OCI-M2 (cell line): ENCODE results near the gene HS6ST3.
"Not testable (repeated sequence)": the region's sequence is repeated elsewhere in the genome, so short reads cannot be mapped to it uniquely, and the experiment has no call there.

ENCODE experiments used
- DNase-seq: peaks from one replicate; lab custom pipeline; 2025; ENCODE audit not compliant: unreplicated experiment; lab: John Stamatoyannopoulos, UW

Gene HS6ST3

DNA sequence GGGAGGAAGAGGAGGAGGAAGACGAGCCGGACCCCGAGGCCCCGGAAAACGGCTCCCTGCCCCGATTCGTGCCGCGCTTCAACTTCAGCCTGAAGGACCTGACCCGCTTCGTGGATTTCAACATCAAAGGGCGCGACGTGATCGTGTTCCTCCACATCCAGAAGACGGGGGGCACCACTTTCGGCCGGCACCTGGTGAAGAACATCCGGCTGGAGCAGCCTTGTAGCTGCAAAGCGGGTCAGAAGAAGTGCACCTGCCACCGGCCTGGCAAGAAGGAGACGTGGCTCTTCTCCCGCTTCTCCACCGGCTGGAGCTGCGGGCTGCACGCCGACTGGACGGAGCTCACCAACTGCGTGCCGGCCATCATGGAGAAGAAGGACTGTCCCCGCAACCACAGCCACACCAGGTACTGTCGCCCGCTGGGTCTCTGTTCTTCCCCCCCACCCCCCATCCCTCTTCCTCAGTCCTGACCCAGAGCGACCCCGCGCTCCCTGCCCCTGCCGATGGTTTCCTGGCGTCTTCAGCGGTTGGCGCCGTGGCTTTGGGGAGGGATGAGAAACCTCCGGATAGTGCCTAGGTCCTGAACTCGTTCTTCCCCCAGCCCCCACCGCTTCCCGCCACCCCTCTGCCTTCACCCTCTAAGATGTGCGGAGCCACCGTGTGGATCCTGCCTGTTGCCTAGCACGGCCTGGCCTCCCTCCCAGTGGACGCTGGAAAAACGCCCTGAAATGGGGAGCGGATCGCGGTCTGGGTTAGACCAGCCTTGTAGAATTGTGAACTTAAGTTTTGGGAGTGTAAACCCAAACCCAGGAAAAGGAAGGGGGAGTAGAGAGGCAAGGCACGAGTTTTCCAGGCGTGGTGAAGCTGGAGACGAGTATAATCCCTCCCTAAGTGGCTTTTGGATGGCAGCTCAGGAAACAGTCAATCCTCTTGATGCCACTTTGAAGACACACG, 1.5 kb downstream of the HS6ST3 start:
- DNase-seq: no peak

GRCh38 chr13:96093296-96094006, 3.5 kb downstream of the HS6ST3 start:
- DNase-seq: no peak

GRCh38 chr13:96100457-96101220, 10.7 kb downstream of the HS6ST3 start:
- no peak for DNase-seq

DNA sequence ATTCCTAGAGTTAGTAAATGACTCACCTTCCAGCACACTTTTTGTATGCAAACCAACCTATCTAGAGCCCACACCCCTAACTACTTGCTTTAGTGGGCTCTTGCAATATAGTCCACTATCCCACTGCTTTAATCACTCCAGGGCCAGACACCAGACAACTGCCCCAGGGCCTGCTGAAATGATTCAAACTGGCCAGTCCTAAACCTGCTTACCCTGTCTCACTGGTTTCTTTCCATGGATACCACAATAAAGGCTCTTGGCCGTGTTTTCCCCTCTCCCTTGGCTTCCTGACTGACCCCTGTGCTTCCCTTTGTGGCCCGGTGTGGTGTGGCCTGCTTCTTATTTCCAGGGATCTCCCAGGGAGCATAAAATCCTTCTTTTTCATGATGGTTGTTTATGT, 14.6 kb downstream of the HS6ST3 start:
- no peak for DNase-seq

- DNase-seq: not testable (repeated sequence)
These were observed 18.2 kb downstream of the HS6ST3 start for GRCh38 chr13:96108072-96108471.

DNA sequence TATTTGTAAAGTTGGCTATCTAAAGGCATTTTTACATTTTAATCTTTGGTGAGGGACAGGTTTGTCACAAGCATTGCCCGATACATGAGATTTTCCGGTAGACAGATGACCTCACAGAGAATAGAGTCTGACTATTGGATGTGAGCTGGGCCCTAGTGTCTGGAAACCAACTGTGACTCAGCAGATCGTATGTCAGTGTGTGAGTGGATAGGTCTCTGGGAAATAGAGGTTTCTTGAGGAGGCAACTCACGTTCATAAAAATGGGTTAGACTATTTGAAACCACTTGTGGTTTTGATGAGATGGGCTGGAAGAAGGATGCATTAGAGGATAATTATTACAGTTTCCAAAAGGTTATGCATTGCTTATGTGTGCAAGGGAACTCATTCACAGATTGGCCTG, 19.2 kb downstream of the HS6ST3 start:
- no peak for DNase-seq

DNA sequence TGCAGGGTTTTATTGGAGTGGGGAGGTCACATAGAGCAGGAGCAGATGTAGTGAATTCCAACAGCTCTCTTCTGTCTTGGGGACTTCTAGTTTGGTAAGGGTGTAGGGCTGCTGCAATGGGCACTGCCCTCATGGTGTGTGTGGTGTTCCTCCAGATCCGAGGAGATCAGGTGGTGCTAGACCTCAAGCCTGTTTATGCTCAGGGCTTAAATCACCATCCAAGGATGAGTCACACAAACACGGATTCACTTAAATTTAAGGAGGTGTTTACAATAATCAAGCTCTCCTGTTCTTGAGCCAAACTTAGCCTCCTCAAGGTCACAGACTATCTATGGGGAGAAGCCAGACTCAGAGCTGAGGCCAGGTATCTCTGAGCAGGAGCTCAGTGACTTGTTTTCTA, 23.0 kb downstream of the HS6ST3 start:
- no peak for DNase-seq

GRCh38 chr13:96115368-96115767, 25.5 kb downstream of the HS6ST3 start:
- DNase-seq: not testable (repeated sequence)

GRCh38 chr13:96119921-96120320, 30.0 kb downstream of the HS6ST3 start:
- no peak for DNase-seq

GRCh38 chr13:96130818-96131340, 41.0 kb downstream of the HS6ST3 start:
- DNase-seq: no peak

DNA sequence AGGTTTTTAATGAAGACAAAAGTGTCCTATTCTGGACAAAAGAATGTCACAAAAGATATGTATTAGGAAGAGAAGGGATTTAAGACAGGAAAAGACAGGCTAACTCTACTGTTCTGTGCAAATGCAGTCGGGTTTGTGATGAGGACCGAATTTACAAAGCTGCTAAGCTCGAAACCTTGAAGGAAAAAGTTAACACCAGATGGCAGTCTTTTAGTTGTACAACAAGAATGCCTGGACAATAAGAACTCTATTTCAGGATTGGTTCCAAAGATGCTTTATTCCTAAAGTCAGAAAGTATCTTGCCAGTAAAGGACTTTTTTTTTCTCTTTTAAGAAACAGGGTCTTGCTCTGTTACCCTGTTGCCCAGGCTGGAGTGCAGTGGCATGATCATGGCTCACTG, 51.1 kb downstream of the HS6ST3 start:
- no peak for DNase-seq

- no peak for DNase-seq
These were observed 69.8 kb downstream of the HS6ST3 start for GRCh38 chr13:96159725-96160124.

DNA sequence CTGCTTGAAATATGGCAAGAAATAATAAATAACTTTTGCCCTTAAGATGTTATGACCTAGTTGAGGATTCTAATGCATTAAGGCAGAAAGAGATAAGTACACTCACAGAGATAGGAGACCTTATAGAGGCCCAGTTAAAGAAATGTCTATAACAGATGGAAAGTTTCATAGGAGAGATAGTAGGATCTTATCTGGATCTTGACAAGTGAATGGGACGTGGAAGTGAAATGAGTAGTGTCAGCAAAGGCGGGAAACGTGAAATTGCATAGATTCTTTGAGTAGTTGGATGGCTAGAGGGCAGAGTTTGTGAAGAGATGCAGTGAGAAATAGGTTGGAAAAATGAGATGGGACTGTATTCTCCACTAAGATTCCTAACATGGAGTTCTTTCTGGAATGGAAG, 71.2 kb downstream of the HS6ST3 start:
- no peak for DNase-seq

DNA sequence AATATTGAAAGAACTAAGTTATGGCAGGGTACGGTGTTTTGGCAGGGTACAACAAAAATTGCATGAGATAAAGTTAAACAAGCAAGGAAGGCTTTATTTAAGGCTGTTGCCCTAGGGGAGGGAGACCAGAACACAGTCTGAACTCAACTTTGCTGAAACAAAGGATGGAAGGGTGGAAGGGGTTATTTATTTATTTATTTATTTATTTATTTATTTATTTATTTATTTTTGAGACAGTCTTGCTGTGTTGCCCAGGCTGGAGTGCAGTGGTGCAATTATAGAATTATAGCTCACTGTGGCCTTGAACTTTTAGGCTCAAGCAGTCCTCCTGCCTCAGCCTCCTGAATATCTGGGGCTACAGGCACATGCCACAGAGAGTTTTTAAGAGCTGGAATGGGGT, 75.9 kb downstream of the HS6ST3 start:
- no peak for DNase-seq

DNA sequence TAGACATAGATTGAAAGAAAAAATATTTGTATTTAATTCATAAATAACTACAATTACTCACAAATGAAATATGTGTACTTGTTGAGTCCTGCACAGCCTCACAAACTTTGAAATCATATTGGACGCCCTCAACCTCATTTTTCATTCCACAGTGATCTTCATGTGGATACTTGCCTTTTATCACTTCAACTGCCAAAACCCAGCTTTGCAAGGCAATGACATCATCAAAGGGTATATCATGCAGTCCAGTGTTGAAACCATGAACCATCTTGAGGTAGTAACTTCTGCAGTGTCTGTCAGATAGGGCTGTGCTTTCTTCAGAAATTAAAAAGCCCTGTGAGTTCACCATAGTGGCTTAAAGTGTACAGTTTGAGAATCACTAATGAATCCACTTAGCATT, 82.2 kb downstream of the HS6ST3 start:
- DNase-seq: no peak

GRCh38 chr13:96178759-96179158, 88.9 kb downstream of the HS6ST3 start:
- DNase-seq: no peak

GRCh38 chr13:96179309-96179708, 89.4 kb downstream of the HS6ST3 start:
- DNase-seq: no peak

GRCh38 chr13:96181911-96182310, 92.0 kb downstream of the HS6ST3 start:
- DNase-seq: no peak

DNA sequence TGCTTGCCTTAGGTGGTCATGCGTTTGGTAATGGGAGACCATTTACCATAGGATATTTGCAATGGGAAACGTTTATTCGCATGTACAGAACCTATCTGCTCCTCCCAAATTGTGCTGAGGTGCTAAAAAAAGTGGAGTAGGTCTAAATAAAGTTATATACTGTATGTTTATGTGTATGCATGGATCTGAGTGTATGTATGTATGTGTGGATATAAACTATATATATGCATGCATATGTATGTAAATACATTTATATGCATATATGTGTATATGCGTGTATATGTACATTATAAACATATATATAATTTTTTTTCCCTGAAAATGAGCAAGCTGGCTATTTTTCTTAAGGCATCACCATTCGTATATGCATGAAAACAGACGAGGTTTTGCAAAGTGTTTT, 95.9 kb downstream of the HS6ST3 start:
- no peak for DNase-seq

DNA sequence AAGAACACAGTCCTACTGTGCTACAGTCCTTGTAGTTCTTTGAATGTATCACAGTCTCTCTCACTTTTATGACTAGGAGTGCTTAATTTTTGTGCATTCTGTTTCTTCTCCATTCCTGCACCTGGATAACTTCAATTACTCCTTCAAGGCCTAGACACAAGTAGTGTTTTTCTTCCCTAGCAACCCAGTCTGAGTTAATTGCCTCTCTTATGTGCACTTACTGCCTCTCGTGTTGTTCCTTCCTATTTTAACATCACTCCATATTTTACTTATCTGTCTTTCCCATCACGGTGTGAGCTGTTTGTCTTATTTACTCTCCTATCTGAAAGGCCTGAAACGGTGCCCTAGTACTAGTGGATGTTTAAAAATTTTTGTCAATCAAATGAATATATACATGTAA, 101.5 kb downstream of the HS6ST3 start:
- no peak for DNase-seq

DNA sequence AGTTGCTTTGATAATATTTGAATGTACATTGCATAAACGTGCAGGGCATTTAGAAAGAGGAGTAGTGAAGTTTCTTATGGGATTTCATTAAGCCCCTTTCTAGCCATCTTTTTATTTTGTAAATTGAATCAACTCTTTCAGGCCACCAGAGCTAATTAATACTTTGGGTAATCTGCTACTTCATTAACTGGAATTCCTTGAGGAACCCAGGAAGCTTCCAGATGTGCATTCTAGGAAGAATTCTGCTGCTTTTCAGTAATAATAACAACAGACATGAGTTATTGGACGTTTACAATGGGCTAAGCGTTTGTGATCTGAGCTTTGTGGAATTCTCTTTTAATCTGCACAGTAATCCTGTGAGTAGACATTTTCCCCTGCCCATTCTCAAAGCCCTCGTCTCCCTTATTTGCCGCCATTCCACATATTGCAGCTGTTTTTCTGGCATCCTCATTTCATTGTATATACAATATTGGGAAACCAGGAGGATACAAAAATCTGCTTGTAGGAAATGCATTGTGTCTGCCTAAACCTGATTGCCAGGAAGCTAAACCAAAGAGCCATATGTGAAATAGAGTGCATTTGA, 103.9 kb downstream of the HS6ST3 start:
- no peak for DNase-seq
